ENCODE data around the gene CDK10.

GRCh38 chr16:89730610-89731234, 44.2 kb downstream of the CDK10 start:
- no peak for TF ChIP-seq POLR2AphosphoS5 (IDR thresholded peaks at IDR 0.05; ENCODE audit: low read depth, low read length)
- no peak for TF ChIP-seq TAF1 (IDR thresholded peaks at IDR 0.05; ENCODE audit: borderline replicate concordance, low read depth, low read length)
- TF ChIP-seq POLR2A (IDR thresholded peaks at IDR 0.05; ENCODE audit: low read depth, low read length), result 0 out of 2 replicates have a peak, but pooled peaks have one; percentile 0

Data from GM12892 (cell line).